ENCODE results near the gene PAM.

The PAM gene

GRCh38 chr5:102850503-102850902, 95.4 kb downstream of the PAM start:
- no peak for DNase-seq (ENCODE audit: low read depth)
- no peak for TF ChIP-seq CTCF (IDR thresholded peaks at IDR 0.05; ENCODE audit: insufficient read depth, low read depth, low read length, missing control alignments)
- H3K4me3 ChIP-seq (ENCODE audit: low read depth, low read length) = no peak overlapping the region

- no peak overlapping the region for H3K4me3 ChIP-seq (ENCODE audit: low read depth, low read length)
- no peak for TF ChIP-seq CTCF (IDR thresholded peaks at IDR 0.05; ENCODE audit: insufficient read depth, low read depth, low read length, missing control alignments)
- DNase-seq (ENCODE audit: low read depth) = no peak
Observed at GRCh38 chr5:102853680-102854079, 98.6 kb downstream of the PAM start.

- no peak for DNase-seq (ENCODE audit: low read depth)
- H3K4me3 ChIP-seq (ENCODE audit: low read depth, low read length) = no peak overlapping the region
- no peak for TF ChIP-seq CTCF (IDR thresholded peaks at IDR 0.05; ENCODE audit: insufficient read depth, low read depth, low read length, missing control alignments)
Observed at GRCh38 chr5:102855681-102856388, 100.7 kb downstream of the PAM start.

- no peak overlapping the region for H3K4me3 ChIP-seq (ENCODE audit: low read depth, low read length)
- TF ChIP-seq CTCF (IDR thresholded peaks at IDR 0.05; ENCODE audit: insufficient read depth, low read depth, low read length, missing control alignments) = no peak
- no peak for DNase-seq (ENCODE audit: low read depth)
Observed at GRCh38 chr5:102856389-102856777, 101.3 kb downstream of the PAM start.

GRCh38 chr5:102857076-102857818, 102.1 kb downstream of the PAM start:
- TF ChIP-seq CTCF (IDR thresholded peaks at IDR 0.05; ENCODE audit: insufficient read depth, low read depth, low read length, missing control alignments) = no peak
- no peak overlapping the region for H3K4me3 ChIP-seq (ENCODE audit: low read depth, low read length)
- no peak for DNase-seq (ENCODE audit: low read depth)

GRCh38 chr5:102858221-102858620, 103.1 kb downstream of the PAM start:
- no peak for TF ChIP-seq CTCF (IDR thresholded peaks at IDR 0.05; ENCODE audit: insufficient read depth, low read depth, low read length, missing control alignments)
- no peak for DNase-seq (ENCODE audit: low read depth)
- no peak overlapping the region for H3K4me3 ChIP-seq (ENCODE audit: low read depth, low read length)

Measured in GM12865 (cell line).